Caki2 (cell line): ENCODE data around the gene GUK1. TPM values are rescaled to one million over a fixed set of nuclear protein-coding genes. Genes with fewer than 3 reads are reported as not detected.
"Not testable (repeated sequence)": the region's sequence is repeated elsewhere in the genome, so short reads cannot be mapped to it uniquely, and the experiment has no call there.

Experiments
- DNase-seq: peaks from one replicate; pipeline ENCODE4 v3.0.0-alpha.2; 2015; ENCODE audit warnings: low read depth
- in situ Hi-C: cut with HindIII; loops from 2 replicates; pipeline ENCODE4 v1.10.0; 2016; ENCODE audit warnings: low sequenced_read_pairs, low pct_unique_long_range_greater_than_20kb, mixed read lengths
- total RNA-seq: library from RNA; depleted of rRNA; stranded (reverse); fragments of >200 nt; shearing (Covaris generic); gene quantifications from 2 replicates; pipeline ENCODE4 v1.2.3, GENCODE V29; 2014; ENCODE audit warnings: low replicate concordance; rRNA removed

GUK1 gene
- total RNA-seq, 1 experiment from 2014 or later = 331 TPM

DNA sequence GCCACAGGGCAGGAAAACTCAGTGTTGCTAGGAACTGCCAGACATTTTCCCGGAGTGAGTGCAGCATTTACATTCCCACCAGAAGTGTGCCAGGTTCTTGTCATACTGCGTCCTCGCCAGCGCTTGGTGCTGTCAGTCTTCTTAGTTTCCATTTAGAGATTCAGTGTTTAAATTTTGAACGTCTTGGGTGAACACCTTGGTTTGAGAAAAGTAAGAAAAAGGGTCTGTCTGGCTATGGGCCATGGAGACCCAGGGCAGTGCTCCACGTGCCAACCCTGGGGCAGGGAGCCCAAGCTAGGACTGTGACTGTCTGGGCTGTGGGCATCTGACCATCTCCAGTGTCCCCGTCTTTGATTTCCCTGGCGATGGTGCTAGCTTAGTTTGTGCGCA lies 41.6 kb downstream of the GUK1 start:
- in situ Hi-C loops = no loop called here
- DNase-seq = no peak

DNA sequence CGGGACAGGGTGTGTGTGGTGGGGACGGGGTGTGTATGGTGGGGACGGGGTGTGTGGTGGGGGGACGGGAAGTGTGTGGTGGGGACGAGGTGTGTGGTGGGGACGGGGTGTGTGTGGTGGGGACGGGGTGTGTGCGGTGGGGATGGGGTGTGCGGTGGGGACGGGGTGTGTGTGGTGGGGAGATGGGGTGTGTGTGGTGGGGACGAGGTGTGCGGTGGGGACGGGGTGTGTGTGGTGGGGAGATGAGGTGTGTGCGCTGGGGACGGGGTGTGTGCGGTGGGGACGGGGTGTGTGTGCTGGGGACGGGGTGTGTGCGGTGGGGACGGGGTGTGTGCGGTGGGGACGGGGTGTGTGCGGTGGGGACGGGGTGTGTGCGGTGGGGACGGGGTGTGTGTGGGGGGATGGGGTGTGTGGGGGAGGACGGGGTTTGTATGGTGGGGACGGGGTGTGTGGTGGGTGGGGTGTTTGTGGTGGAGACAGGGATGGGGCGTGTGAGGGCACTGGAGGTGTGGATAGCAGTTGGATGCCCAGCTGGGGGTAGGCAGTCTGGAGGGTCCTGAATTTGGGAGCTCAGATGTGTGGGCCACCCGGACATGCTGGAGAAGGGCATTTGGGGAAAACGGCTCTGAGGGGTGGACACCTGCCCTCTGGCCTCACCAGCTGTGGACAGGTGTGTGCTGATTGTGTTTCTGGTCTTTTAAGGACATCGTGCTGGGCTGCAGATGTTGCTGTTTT lies 42.4 kb downstream of the GUK1 start:
- no peak for DNase-seq
- in situ Hi-C loops = no loop called here

DNA sequence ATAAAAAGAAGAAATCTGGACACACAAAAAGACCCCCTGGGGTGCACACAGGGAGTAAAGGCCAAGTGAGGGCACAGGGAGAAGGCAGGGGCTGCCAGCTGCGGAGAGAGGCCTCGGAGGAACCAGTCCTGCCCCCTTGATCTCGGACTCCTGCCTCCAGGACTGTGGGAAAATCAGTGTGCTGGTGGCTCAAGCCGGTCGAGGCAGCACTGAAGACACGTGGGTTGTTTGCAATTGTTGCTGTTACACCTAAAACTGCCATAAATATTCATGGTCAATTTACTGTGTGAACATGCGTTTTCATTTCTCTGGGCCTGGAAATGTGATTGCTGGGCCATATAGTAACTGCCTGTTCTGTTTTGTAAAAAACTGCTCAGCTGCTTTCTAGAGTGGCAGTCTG lies 44.1 kb downstream of the GUK1 start:
- DNase-seq = no peak
- in situ Hi-C loops = no loop called here

DNA sequence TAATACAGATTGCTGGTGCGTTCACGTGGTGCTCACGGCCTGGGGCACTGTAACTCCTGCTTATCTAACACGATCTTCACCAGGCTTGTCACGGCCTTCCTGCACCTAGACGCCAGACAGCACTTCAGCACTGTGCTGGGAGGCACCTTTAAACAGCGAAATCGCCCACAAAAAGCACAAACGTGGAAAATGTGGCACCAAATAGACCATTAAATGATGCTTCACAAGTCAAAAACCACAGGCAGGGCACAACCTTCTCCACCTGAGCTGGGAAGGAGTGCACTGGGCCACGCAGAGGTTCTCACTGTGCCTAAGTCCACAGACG lies 45.5 kb downstream of the GUK1 start:
- in situ Hi-C loops = no loop called here
- no peak for DNase-seq

DNA sequence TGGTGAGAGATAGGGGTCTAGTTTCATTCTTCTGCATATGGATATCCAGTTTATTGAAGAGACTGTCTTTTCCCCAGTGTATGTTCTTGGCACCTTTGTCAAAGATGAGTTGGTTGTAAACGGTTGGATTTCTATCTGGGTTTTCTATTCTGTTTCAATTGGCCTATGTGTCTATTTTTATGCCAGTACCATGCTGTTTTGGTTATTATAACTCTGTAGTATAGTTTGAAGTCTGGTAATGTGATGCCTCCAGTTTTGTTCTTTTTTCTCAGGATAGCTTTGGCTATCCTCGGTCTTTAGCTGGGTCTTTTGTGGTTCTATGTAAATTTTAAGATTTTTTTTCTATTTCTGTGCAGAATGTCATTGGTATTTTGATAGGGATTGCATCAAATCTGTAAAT lies 48.2 kb downstream of the GUK1 start:
- in situ Hi-C loops, DNase-seq: not testable (repeated sequence)

DNA sequence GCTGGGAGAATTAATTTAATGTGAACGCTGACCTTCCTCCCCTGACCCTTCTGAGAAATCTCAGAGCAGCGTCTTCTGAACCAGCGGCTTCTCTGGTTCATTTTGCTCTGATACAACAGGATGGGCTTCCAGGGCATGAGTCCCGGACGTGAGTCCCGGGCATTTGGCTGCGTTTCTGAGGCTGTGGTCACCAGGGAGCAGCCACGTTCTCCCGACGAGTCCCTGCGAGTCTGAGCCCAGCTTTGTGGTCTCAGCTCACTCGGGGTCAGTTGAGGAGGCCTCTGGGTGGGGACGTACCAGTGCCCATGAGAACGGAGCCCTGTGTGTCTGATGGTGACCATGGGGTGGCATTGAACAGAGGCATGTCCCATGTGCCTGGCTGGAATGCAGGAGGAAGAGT lies 50.1 kb downstream of the GUK1 start:
- in situ Hi-C loops = no loop called here
- DNase-seq = no peak

DNA sequence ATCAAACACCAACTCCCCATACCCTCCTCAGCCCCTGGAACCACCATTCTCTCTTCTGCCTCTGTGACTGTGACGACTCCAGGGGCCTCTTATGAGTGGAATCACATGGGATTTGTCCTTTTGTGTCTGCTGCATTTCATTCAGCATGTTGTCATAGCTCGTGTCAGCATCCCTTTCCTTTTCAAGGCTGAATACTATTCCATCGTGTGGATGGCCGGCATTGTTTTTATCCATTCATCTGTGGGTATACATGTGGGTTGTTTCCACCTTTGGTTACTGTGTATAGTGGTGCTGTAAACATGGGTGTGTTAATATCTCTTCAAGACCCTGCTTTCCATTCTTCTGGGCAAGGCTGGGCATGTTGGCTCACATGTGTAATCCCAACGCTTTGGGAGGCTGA lies 50.7 kb downstream of the GUK1 start:
- in situ Hi-C loops = no loop called here
- DNase-seq = no peak

DNA sequence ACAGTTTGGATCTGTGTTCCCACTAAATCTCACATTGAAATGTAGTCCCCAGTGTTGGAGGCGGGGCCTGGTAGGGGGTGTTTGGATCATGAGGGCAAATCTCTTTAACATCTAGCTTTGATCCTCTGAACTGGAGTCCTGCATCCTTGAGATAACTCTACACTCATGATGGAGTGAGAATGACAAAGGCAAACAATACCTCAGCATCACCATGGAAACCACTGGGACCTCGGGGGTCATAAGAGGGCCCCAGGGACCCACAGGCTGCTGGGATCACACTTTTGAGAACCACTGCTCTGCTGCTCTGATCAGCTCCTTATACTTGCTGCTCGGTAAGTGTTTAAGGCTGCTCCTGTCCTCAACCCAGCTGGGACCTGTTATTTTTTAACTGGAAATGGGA lies 54.4 kb downstream of the GUK1 start:
- DNase-seq = no peak
- in situ Hi-C loops = no loop called here

DNA sequence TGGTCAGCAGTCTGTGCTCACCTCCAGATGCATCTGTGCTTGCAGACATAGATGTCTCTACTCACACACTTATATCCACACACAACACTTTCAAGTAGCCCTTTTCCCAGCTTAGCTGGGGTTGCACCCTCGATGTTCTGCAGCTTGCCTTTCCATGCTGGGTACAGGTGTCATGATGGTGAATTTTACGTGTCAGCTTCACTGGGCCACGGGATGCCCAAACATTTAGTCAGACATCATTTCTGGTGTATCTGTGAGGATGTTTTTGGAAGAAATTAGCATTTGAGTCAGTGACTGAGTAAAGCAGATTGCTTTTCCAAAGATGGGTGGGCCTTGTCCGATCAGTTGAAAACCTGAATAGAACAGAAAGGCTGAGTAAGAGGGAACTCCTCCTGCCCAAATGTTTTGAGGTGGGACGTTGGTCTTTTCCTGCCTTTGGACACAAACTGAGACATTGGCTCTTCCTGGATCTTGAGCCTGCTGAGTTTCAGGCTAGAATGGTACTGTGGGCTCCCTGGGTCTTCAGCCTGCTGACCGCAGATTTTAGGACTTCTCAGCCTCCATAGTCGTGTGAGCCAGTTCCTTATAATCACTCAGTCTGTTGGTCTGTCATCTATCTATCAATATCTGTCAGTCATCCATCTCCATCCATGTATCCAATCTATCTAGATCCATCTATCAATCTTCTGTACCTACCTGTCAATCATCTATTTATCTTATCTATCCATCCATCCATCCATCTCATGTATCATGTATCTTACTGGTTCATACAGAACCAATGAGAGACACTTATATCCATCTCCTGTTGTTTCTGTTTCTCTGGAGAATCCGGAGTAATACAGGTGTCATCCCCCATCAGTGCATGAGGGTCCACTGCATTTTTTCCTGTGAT lies 55.1 kb downstream of the GUK1 start:
- DNase-seq = no peak
- in situ Hi-C loops = no loop called here

DNA sequence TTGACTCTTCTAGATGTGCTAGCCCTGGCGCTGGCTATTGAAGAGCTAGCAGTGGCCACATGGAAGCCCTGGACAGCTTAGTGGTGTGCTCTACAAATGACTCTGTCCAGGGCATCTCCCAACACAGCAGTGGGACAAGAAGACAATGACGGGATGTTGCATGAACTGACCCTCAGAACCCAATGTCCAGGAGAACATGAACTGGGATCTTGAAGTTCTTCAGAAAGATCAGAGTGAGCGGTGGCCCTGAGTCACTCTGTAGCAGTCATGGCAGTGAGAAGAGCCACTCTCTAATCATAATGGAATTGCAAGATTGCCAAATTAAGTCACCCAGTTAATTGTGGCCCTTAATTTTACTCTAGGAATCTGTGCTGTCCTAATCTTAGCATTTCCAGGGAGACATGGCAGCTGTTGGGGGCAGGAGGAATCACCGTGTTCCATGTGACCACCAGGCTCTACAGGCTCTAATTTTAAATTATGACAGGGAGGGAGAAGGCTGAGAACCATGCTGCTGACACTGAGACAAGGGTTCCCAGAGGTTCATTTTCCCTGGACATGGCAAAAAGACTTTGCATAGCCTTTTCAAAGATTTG lies 57.6 kb downstream of the GUK1 start:
- DNase-seq = no peak
- in situ Hi-C loops = no loop called here

Other genes starting within 250 kb of the GUK1 start
- gene WNT9A, start 192.3 kb upstream of the GUK1 start, total RNA-seq = 1.1 and 2.7 TPM in 2 replicates
- 0.49 TPM in 1 of 2 replicates, not detected in the other for gene WNT3A, start 133.3 kb upstream of the GUK1 start, total RNA-seq
- 339 and 399 TPM in 2 replicates for gene ARF1, start 57.6 kb upstream of the GUK1 start, total RNA-seq
- gene C1orf35, start 37.0 kb upstream of the GUK1 start, total RNA-seq = 57.9 and 61.2 TPM in 2 replicates
- 126 and 138 TPM in 2 replicates for gene MRPL55, start 31.0 kb upstream of the GUK1 start, total RNA-seq
- gene GJC2, start 9.7 kb downstream of the GUK1 start, total RNA-seq = 0.10 TPM in 1 of 2 replicates, not detected in the other
- gene IBA57, start 25.5 kb downstream of the GUK1 start, total RNA-seq = 1.6 and 11.9 TPM in 2 replicates
- gene OBSCN, start 67.8 kb downstream of the GUK1 start, total RNA-seq = 16.7 and 31.5 TPM in 2 replicates